Effector CD8-positive, alpha-beta T cell (primary cell): ENCODE measurements around the gene RPUSD2.

ENCODE experiments used
- DNase-seq: peaks from one replicate; lab custom pipeline; 2025; lab: John Stamatoyannopoulos, UW

The RPUSD2 gene

DNA sequence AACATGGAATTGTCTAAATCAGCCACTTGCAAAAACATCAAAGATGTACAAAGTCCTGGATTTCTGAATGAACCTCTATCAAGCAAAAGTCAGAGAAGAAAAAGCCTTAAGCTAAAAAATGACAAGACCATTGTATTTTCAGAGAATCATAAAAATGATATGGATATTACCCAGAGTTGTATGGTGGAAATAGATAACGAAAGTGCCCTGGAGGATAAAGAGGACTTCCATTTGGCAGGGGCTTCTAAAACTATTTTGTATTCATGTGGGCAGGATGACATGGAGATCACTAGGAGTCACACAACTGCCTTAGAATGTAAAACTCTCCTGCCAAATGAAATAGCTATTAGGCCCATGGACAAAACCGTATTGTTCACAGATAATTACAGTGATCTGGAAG lies 54.3 kb downstream of the RPUSD2 start:
- DNase-seq: no peak
